ENCODE results near the gene FYB2.

Gene FYB2

GRCh38 chr1:56830052-56830451 is 10.8 kb upstream of the FYB2 start:
- TF ChIP-seq ZNF565 (CRISPR knock-in tag; conservative IDR thresholded peaks at IDR 0.05; ENCODE audit: low read depth), result no peak
- TF ChIP-seq OSR1 (CRISPR knock-in tag; IDR thresholded peaks at IDR 0.05), result no peak
- TF ChIP-seq PPARA (CRISPR knock-in tag; IDR thresholded peaks at IDR 0.05; ENCODE audit: borderline replicate concordance), result no peak
- TF ChIP-seq ISL1 (CRISPR knock-in tag; IDR thresholded peaks at IDR 0.05), result no peak
- no peak for TF ChIP-seq CSDC2 (CRISPR knock-in tag; IDR thresholded peaks at IDR 0.05)
- no peak for TF ChIP-seq ARNTL (CRISPR knock-in tag; IDR thresholded peaks at IDR 0.05; ENCODE audit: borderline replicate concordance, low read depth)
- no peak for TF ChIP-seq ZNF70 (CRISPR knock-in tag; IDR thresholded peaks at IDR 0.05)
- TF ChIP-seq POU6F1 (CRISPR knock-in tag; IDR thresholded peaks at IDR 0.05; ENCODE audit: borderline replicate concordance, low read depth), result no peak
- no peak for TF ChIP-seq ZC3H10 (CRISPR knock-in tag; IDR thresholded peaks at IDR 0.05)
- no peak for TF ChIP-seq TCF4 (CRISPR knock-in tag; IDR thresholded peaks at IDR 0.05; ENCODE audit: borderline replicate concordance)
- TF ChIP-seq PATZ1 (CRISPR knock-in tag; IDR thresholded peaks at IDR 0.05; ENCODE audit: borderline replicate concordance), result no peak
- no peak for TF ChIP-seq ZFP3 (CRISPR knock-in tag; IDR thresholded peaks at IDR 0.05)
- TF ChIP-seq ESRRG (CRISPR knock-in tag; IDR thresholded peaks at IDR 0.05), result no peak
- TF ChIP-seq GLIS3 (CRISPR knock-in tag; IDR thresholded peaks at IDR 0.05), result no peak
- no peak for TF ChIP-seq TOX (CRISPR knock-in tag; IDR thresholded peaks at IDR 0.05; ENCODE audit: borderline replicate concordance)
- no peak for TF ChIP-seq ZFP30 (CRISPR knock-in tag; IDR thresholded peaks at IDR 0.05)
- TF ChIP-seq SNAI2 (CRISPR knock-in tag; IDR thresholded peaks at IDR 0.05), result no peak
- no peak for TF ChIP-seq TSHZ2 (CRISPR knock-in tag; IDR thresholded peaks at IDR 0.05)
- no peak for TF ChIP-seq BACH2 (CRISPR knock-in tag; IDR thresholded peaks at IDR 0.05; ENCODE audit: borderline replicate concordance)
- no peak for ATAC-seq

- no peak for TF ChIP-seq TSHZ2 (CRISPR knock-in tag; IDR thresholded peaks at IDR 0.05)
- TF ChIP-seq CREB5 (CRISPR knock-in tag; IDR thresholded peaks at IDR 0.05; ENCODE audit: low read depth), result no peak
- no peak for TF ChIP-seq PATZ1 (CRISPR knock-in tag; IDR thresholded peaks at IDR 0.05; ENCODE audit: borderline replicate concordance)
- TF ChIP-seq GLIS3 (CRISPR knock-in tag; IDR thresholded peaks at IDR 0.05), result no peak
- TF ChIP-seq ZFP3 (CRISPR knock-in tag; IDR thresholded peaks at IDR 0.05), result no peak
- TF ChIP-seq ARNTL (CRISPR knock-in tag; IDR thresholded peaks at IDR 0.05; ENCODE audit: borderline replicate concordance, low read depth), result no peak
- no peak for TF ChIP-seq ZNF8 (CRISPR knock-in tag; IDR thresholded peaks at IDR 0.05)
- TF ChIP-seq ZC3H10 (CRISPR knock-in tag; IDR thresholded peaks at IDR 0.05), result no peak
- TF ChIP-seq ZNF565 (CRISPR knock-in tag; conservative IDR thresholded peaks at IDR 0.05; ENCODE audit: low read depth), result no peak
- no peak for TF ChIP-seq SNAI2 (CRISPR knock-in tag; IDR thresholded peaks at IDR 0.05)
- TF ChIP-seq TCF4 (CRISPR knock-in tag; IDR thresholded peaks at IDR 0.05; ENCODE audit: borderline replicate concordance), result no peak
- TF ChIP-seq PPARA (CRISPR knock-in tag; IDR thresholded peaks at IDR 0.05; ENCODE audit: borderline replicate concordance), result no peak
- TF ChIP-seq ZFP30 (CRISPR knock-in tag; IDR thresholded peaks at IDR 0.05), result no peak
- TF ChIP-seq TOX (CRISPR knock-in tag; IDR thresholded peaks at IDR 0.05; ENCODE audit: borderline replicate concordance), result no peak
- TF ChIP-seq ZNF70 (CRISPR knock-in tag; IDR thresholded peaks at IDR 0.05), result no peak
- TF ChIP-seq POU6F1 (CRISPR knock-in tag; IDR thresholded peaks at IDR 0.05; ENCODE audit: borderline replicate concordance, low read depth), result no peak
- no peak for ATAC-seq
Measured at GRCh38 chr1:56827711-56828110, 8.5 kb upstream of the FYB2 start.
